Astrocyte (in vitro differentiated cells and primary cell): ENCODE measurements around the gene CPB2.

ENCODE experiments used
- CTCF ChIP-seq: IDR thresholded peaks from 2 replicates; pipeline ENCODE4 v1.5.1; 2011; ENCODE audit warnings: low read depth, mild to moderate bottlenecking, inconsistent platforms, low read length, moderate library complexity; ENCODE audit not compliant: insufficient read depth
- EZH2 ChIP-seq: IDR thresholded peaks from 2 replicates; pipeline ENCODE4 v1.6.1; 2012; ENCODE audit warnings: mild to moderate bottlenecking, low read length, inconsistent platforms; ENCODE audit not compliant: insufficient read depth

- TF ChIP-seq CTCF (no peak), EZH2 (no peak)
These were observed 20.4 kb upstream of the CPB2 start for GRCh38 chr13:46124967-46125933.
